B cell (primary cell): ENCODE results near the gene CUL9. TPM values are rescaled to one million over a fixed set of nuclear protein-coding genes. Genes with fewer than 3 reads are reported as not detected.

Source experiments
- ATAC-seq: fragments of 200-7000 bp; cut with Tn5 transposase; one replicate; pipeline ENCODE4 v1.10.0; 2021; ENCODE audit warnings: low read depth, mild to moderate bottlenecking, moderate number of reproducible peaks, moderate library complexity
- CTCF ChIA-PET: fragments of 350-600 bp; sonication (Branson Sonifier 250); formaldehyde crosslinking; loops from one replicate; lab custom pipeline; 2021; ENCODE audit warnings: antibody characterized with exemption, inconsistent platforms; lab: Charles Lee
- POLR2A ChIA-PET: fragments of 350-600 bp; sonication (Branson Sonifier 250); formaldehyde crosslinking; loops from one replicate; lab custom pipeline; 2021; ENCODE audit warnings: antibody characterized with exemption; lab: Charles Lee
- DNase-seq: peaks from one replicate; pipeline ENCODE4 v3.0.0; 2013
- H2AFZ ChIP-seq: 2 replicates; pipeline ENCODE4 v1.6.1; 2012; ENCODE audit warnings: mild to moderate bottlenecking, low read depth, low read length; ENCODE audit not compliant: insufficient read depth, poor library complexity, severe bottlenecking
- H3K27ac ChIP-seq, 2 donors: 1 replicate in 1 of 2; 2 replicates in 1 of 2; pipeline ENCODE4 v1.5.1; 2012 to 2013; ENCODE audit warnings: low read length in 2 of 2, mild to moderate bottlenecking in 2 of 2, moderate library complexity in 1 of 2
- H3K27me3 ChIP-seq, 4 experiments: fragments of 200-600 bp in 1 of 4; sonication (generic) in 1 of 4; replicated peaks in 1 of 4; 1 replicate in 2 of 4; 2 replicates in 2 of 4; pipeline versions ENCODE4 v1.6.1 to v1.7.0; 2013 to 2016; ENCODE audit warnings: low read length in 3 of 4, mild to moderate bottlenecking in 2 of 4, mixed read lengths in 1 of 4, moderate library complexity in 1 of 4; ENCODE audit not compliant: insufficient read depth in 4 of 4, control insufficient read depth in 3 of 4; ENCODE audit errors: control extremely low read depth in 1 of 4
- H3K36me3 ChIP-seq, 2 experiments: replicated peaks in 1 of 2; 1 replicate in 1 of 2; 2 replicates in 1 of 2; pipeline versions ENCODE4 v1.6.1 to v1.7.1; 2013; ENCODE audit warnings: low read length in 1 of 2; ENCODE audit not compliant: insufficient read depth in 2 of 2, control insufficient read depth in 1 of 2; ENCODE audit errors: control extremely low read depth in 1 of 2, extremely low read depth in 1 of 2
- H3K4me1 ChIP-seq, 2 donors: fragments of 200-600 bp in 1 of 2; sonication (generic) in 1 of 2; 1 replicate in 1 of 2; 2 replicates in 1 of 2; pipeline versions ENCODE4 v1.5.1 to v1.6.1; 2013 to 2017; ENCODE audit warnings: low read length in 2 of 2; ENCODE audit not compliant: control insufficient read depth in 2 of 2, insufficient read depth in 2 of 2
- H3K4me2 ChIP-seq: replicated peaks from 2 replicates; pipeline ENCODE3; 2012; ENCODE audit warnings: mild to moderate bottlenecking, low read depth, low read length; ENCODE audit not compliant: poor library complexity, severe bottlenecking
- H3K4me3 ChIP-seq, 5 experiments: fragments of 200-600 bp in 1 of 5; sonication (generic) in 1 of 5; 1 replicate in 3 of 5; 2 replicates in 2 of 5; pipeline versions ENCODE4 v1.5.1 to v1.7.0; 2011 to 2016; ENCODE audit warnings: low read length in 4 of 5, mild to moderate bottlenecking in 4 of 5, low read depth in 2 of 5, control low read depth in 1 of 5, moderate library complexity in 1 of 5; ENCODE audit not compliant: insufficient read depth in 1 of 5; ENCODE audit errors: control extremely low read depth in 1 of 5, extremely low read depth in 1 of 5
- H3K79me2 ChIP-seq: fragments of 200-600 bp; sonication (generic); one replicate; pipeline ENCODE4 v1.6.0; 2016; ENCODE audit warnings: low read length; ENCODE audit not compliant: control insufficient read depth, insufficient read depth
- H3K9ac ChIP-seq: fragments of 200-600 bp; sonication (generic); 2 replicates; pipeline ENCODE4 v1.6.1; 2017; ENCODE audit warnings: mild to moderate bottlenecking, low read length, moderate library complexity
- H3K9me3 ChIP-seq, 3 donors: one replicate each; pipeline versions ENCODE4 v1.6.1 to v1.7.1; 2013; ENCODE audit warnings: low read length in 2 of 3; ENCODE audit not compliant: control insufficient read depth in 2 of 3, insufficient read depth in 1 of 3; ENCODE audit errors: control extremely low read depth in 1 of 3
- H4K20me1 ChIP-seq: 2 replicates; pipeline ENCODE4 v1.6.0; 2012; ENCODE audit warnings: mild to moderate bottlenecking, low read length; ENCODE audit not compliant: insufficient read depth, control insufficient read depth, poor library complexity, severe bottlenecking
- H3K27ac Mint-ChIP-seq: one replicate; pipeline ENCODE4 v1.8.0; 2021; ENCODE audit warnings: mixed read lengths
- H3K27me3 Mint-ChIP-seq: one replicate; pipeline ENCODE4 v1.8.0; 2021; ENCODE audit warnings: mixed read lengths
- H3K4me1 Mint-ChIP-seq: one replicate; pipeline ENCODE4 v1.8.0; 2021; ENCODE audit warnings: mixed read lengths
- H3K4me3 Mint-ChIP-seq: one replicate; pipeline ENCODE4 v1.8.0; 2021; ENCODE audit warnings: mixed read lengths
- H3K9me3 Mint-ChIP-seq: one replicate; pipeline ENCODE4 v1.8.0; 2022; ENCODE audit warnings: mixed read lengths; ENCODE audit not compliant: insufficient read depth
- CTCF ChIP-seq: fragments of 200-600 bp; IDR thresholded peaks from one replicate; pipeline ENCODE4 v1.8.0; 2022; ENCODE audit warnings: antibody characterized with exemption, mild to moderate bottlenecking
- EZH2 ChIP-seq: IDR thresholded peaks from 2 replicates; pipeline ENCODE4 v1.6.1; 2012; ENCODE audit warnings: borderline replicate concordance, low read depth, mild to moderate bottlenecking, moderate library complexity, low read length; ENCODE audit not compliant: insufficient read depth, poor library complexity, severe bottlenecking
- WGBS: methylation state at CpG from one replicate; pipeline ENCODE4 v1.1.5; 2013; ENCODE audit warnings: missing lambda C conversion rate; ENCODE audit not compliant: insufficient coverage; 5-methylcytosine and 5-hydroxymethylcytosine counted together
- intact Hi-C: fragments of 100-400 bp; cut with micrococcal nuclease; formaldehyde crosslinking; loops from one replicate; pipeline ENCODE4 v1.10.0; 2022
- polyA plus RNA-seq: library from polyadenylated mRNA; depleted of rRNA; stranded (reverse); fragments of >200 nt; gene quantifications from 2 replicates; pipeline ENCODE4 v1.2.3, GENCODE V29; 2012
- total RNA-seq, 2 donors: library from RNA; stranded (reverse); fragments of 120-200 nt in 1 of 2; gene quantifications; 1 replicate in 1 of 2; 2 replicates in 1 of 2; pipeline versions ENCODE4 v1.2.3 to v1.2.4, GENCODE V29; 2013 to 2022

CUL9 gene
- total and polyA plus RNA-seq, 2 donors (not counting 1 experiment from before 2014, with no cell fraction given), result 98.0 to 110 TPM

DNA sequence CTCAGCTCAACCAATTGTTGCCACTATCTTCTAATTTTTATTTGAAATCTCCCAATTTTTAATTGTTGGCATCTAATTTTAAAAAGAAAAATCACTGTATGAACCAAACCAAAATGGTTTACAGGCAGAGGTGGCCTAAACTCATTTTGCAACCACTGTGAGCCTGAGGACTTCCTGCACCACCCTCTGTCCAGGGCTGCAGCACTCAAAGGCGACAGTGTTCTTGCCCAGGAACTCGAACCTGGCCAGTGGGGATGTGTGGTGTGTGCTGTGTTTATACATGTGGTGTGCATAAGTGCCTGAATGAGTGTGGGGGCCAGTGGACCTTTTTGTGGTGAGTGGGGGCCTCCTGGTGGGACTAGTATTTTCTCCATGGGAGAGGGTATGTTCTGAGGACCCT, 91.7 kb downstream of the CUL9 start:
- no peak for DNase-seq
- peaks cover 57% of the 10 kb centered on the region for H3K4me1 Mint-ChIP-seq
- no peak overlapping the region for H3K27ac Mint-ChIP-seq
- Histone ChIP-seq H3K79me2 (no peaks in the 10 kb centered on the region), H3K4me2 (no peak overlapping the region), H2AFZ (no peak overlapping the region), H3K4me1 (peaks cover 47 to 58% of the 10 kb centered on the region in 2 donors), H4K20me1 (peaks cover 5% of the 10 kb centered on the region), H3K27me3 (peaks cover 0 to 34% (median 12%) of the 10 kb centered on the region in 4 experiments), H3K36me3 (no peaks in the 10 kb centered on the region), H3K9me3 (peaks cover 0 to 7% (median 0%) of the 10 kb centered on the region in 3 donors), H3K27ac (no peak overlapping the region), H3K9ac (no peak overlapping the region), H3K4me3 (no peak overlapping the region)
- no peaks in the 10 kb centered on the region for H3K9me3 Mint-ChIP-seq
- peak overlapping the region; percentile 84 for H3K4me3 Mint-ChIP-seq
- 68% methylated on average over 2 of the region's 2 CpGs for WGBS
- ChIA-PET CTCF (interaction anchor here (1.7 kb wide), 1 partner anchor 10 kb away, joined by 7 read pairs; no protein-coding TSS in a partner anchor), POLR2A (no interaction called here)
- TF ChIP-seq CTCF, result no peak
- TF ChIP-seq EZH2, result no peak
- peaks cover 26% of the 10 kb centered on the region for H3K27me3 Mint-ChIP-seq
- intact Hi-C loops, result loop anchor here (2.0 kb wide), 1 partner anchor 35 kb away; the partner anchor contains the start of gene CRIP3
- no peak for ATAC-seq

Other genes with a start within 250 kb of the CUL9 start
- 2.0 and 2.8 TPM in 2 replicates for gene GNMT, start 221.4 kb upstream of the CUL9 start, total RNA-seq
- gene GNMT, start 221.4 kb upstream of the CUL9 start, polyA plus RNA-seq, result 4.1 and 5.9 TPM in 2 replicates
- 16.6 and 17.1 TPM in 2 replicates for gene PEX6, start 203.0 kb upstream of the CUL9 start, total RNA-seq
- gene PEX6, start 203.0 kb upstream of the CUL9 start, polyA plus RNA-seq, result 16.0 and 19.9 TPM in 2 replicates
- gene PPP2R5D, start 197.6 kb upstream of the CUL9 start, total RNA-seq, result 23.6 and 26.3 TPM in 2 replicates
- 21.4 and 23.2 TPM in 2 replicates for gene PPP2R5D, start 197.6 kb upstream of the CUL9 start, polyA plus RNA-seq
- gene MEA1, start 168.2 kb upstream of the CUL9 start, total RNA-seq, result 32.5 and 35.7 TPM in 2 replicates
- gene MEA1, start 168.2 kb upstream of the CUL9 start, polyA plus RNA-seq, result 25.6 and 36.7 TPM in 2 replicates
- 50.7 and 52.2 TPM in 2 replicates for gene KLHDC3, start 167.9 kb upstream of the CUL9 start, total RNA-seq
- gene KLHDC3, start 167.9 kb upstream of the CUL9 start, polyA plus RNA-seq, result 35.4 and 47.4 TPM in 2 replicates
- 43.5 and 46.2 TPM in 2 replicates for gene RRP36, start 160.6 kb upstream of the CUL9 start, total RNA-seq
- gene RRP36, start 160.6 kb upstream of the CUL9 start, polyA plus RNA-seq, result 18.5 and 22.8 TPM in 2 replicates
- gene CUL7, start 128.3 kb upstream of the CUL9 start, total RNA-seq, result 21.4 and 22.7 TPM in 2 replicates
- gene CUL7, start 128.3 kb upstream of the CUL9 start, polyA plus RNA-seq, result 17.4 and 20.2 TPM in 2 replicates
- gene MRPL2, start 122.8 kb upstream of the CUL9 start, total RNA-seq, result 43.8 and 45.6 TPM in 2 replicates
- gene MRPL2, start 122.8 kb upstream of the CUL9 start, polyA plus RNA-seq, result 42.7 and 52.8 TPM in 2 replicates
- 52.7 and 61.9 TPM in 2 replicates for gene KLC4, start 122.6 kb upstream of the CUL9 start, total RNA-seq
- 30.6 and 33.0 TPM in 2 replicates for gene KLC4, start 122.6 kb upstream of the CUL9 start, polyA plus RNA-seq
- not detected in 2 replicates for gene PTK7, start 105.9 kb upstream of the CUL9 start, total RNA-seq
- gene PTK7, start 105.9 kb upstream of the CUL9 start, polyA plus RNA-seq, result 0.29 TPM in 1 of 2 replicates, not detected in the other
- gene SRF, start 10.9 kb upstream of the CUL9 start, total RNA-seq, result 22.7 and 23.1 TPM in 2 replicates
- 21.7 and 24.8 TPM in 2 replicates for gene SRF, start 10.9 kb upstream of the CUL9 start, polyA plus RNA-seq
- gene DNPH1, start 47.3 kb downstream of the CUL9 start, total RNA-seq, result 25.8 and 29.0 TPM in 2 replicates
- 46.2 and 52.8 TPM in 2 replicates for gene DNPH1, start 47.3 kb downstream of the CUL9 start, polyA plus RNA-seq
- gene TTBK1, start 61.3 kb downstream of the CUL9 start, total RNA-seq, result 0.07 TPM in 2 replicates
- gene TTBK1, start 61.3 kb downstream of the CUL9 start, polyA plus RNA-seq, result not detected in 2 replicates
- not detected in 2 replicates for gene SLC22A7, start 116.1 kb downstream of the CUL9 start, total RNA-seq
- not detected in 2 replicates for gene SLC22A7, start 116.1 kb downstream of the CUL9 start, polyA plus RNA-seq
- 25.8 and 27.9 TPM in 2 replicates for gene CRIP3, start 126.6 kb downstream of the CUL9 start, total RNA-seq
- 64.0 and 64.6 TPM in 2 replicates for gene CRIP3, start 126.6 kb downstream of the CUL9 start, polyA plus RNA-seq
- 79.7 and 80.9 TPM in 2 replicates for gene ZNF318, start 187.5 kb downstream of the CUL9 start, total RNA-seq
- 91.8 and 113 TPM in 2 replicates for gene ZNF318, start 187.5 kb downstream of the CUL9 start, polyA plus RNA-seq
- 71.5 and 84.2 TPM in 2 replicates for gene ABCC10, start 245.3 kb downstream of the CUL9 start, total RNA-seq
- 31.4 and 39.5 TPM in 2 replicates for gene ABCC10, start 245.3 kb downstream of the CUL9 start, polyA plus RNA-seq